AG04449 (cell line): ENCODE results near the gene SETBP1.

Experiments
- CTCF ChIA-PET: fragments of 350-600 bp; formaldehyde crosslinking; extraction: SDS; loops from one replicate; lab custom pipeline; 2021; ENCODE audit warnings: antibody characterized with exemption; lab: Yijun Ruan, JAX
- POLR2A ChIA-PET: fragments of 400-600, 350-600 bp; formaldehyde crosslinking; extraction: SDS; loops from one replicate; lab custom pipeline; 2020; ENCODE audit warnings: antibody characterized with exemption, inconsistent platforms; lab: Yijun Ruan, JAX
- DNase-seq: peaks from one replicate; pipeline ENCODE4 v3.0.0-alpha.2; 2010; ENCODE audit warnings: low read depth, low spot score
- H3K4me3 ChIP-seq: 2 replicates; pipeline ENCODE4 v1.5.1; 2011; ENCODE audit warnings: low read depth, mild to moderate bottlenecking, control low read depth, low read length
- CTCF ChIP-seq: IDR thresholded peaks from one replicate; pipeline ENCODE4 v1.5.1; 2011; ENCODE audit warnings: mild to moderate bottlenecking, moderate library complexity, low read length, control low read depth, inconsistent platforms; ENCODE audit not compliant: insufficient read depth; ENCODE audit errors: missing control alignments

The SETBP1 gene

GRCh38 chr18:44638034-44638540, 42.6 kb upstream of the SETBP1 start:
- TF ChIP-seq CTCF = no peak
- CTCF ChIA-PET = no interaction called here
- DNase-seq = no peak
- POLR2A ChIA-PET = interaction anchor here (0.7 kb wide), 1 partner anchor 137 kb away, joined by 3 read pairs; no protein-coding TSS in a partner anchor
- H3K4me3 ChIP-seq = no peak overlapping the region

GRCh38 chr18:44638811-44639210, 41.9 kb upstream of the SETBP1 start:
- no peak for TF ChIP-seq CTCF
- no peak for DNase-seq
- POLR2A ChIA-PET = interaction anchor here (0.7 kb wide), 1 partner anchor 138 kb away, joined by 3 read pairs; no protein-coding TSS in a partner anchor
- no peak overlapping the region for H3K4me3 ChIP-seq
- CTCF ChIA-PET = interaction anchor here (0.8 kb wide), 1 partner anchor 17 kb away, joined by 3 read pairs; no protein-coding TSS in a partner anchor

GRCh38 chr18:44643004-44643403, 37.7 kb upstream of the SETBP1 start:
- TF ChIP-seq CTCF = no peak
- H3K4me3 ChIP-seq = no peak overlapping the region
- ChIA-PET CTCF (no interaction called here), POLR2A (no interaction called here)
- no peak for DNase-seq

- DNase-seq = peak; percentile 49
- TF ChIP-seq CTCF = no peak
- ChIA-PET CTCF (interaction anchor here (0.7 kb wide), 1 partner anchor 79 kb away, joined by 3 read pairs; no protein-coding TSS in a partner anchor), POLR2A (no interaction called here)
- no peak overlapping the region for H3K4me3 ChIP-seq
These were observed 29.2 kb upstream of the SETBP1 start for GRCh38 chr18:44651478-44651877.

GRCh38 chr18:44651918-44652572, 28.6 kb upstream of the SETBP1 start:
- ChIA-PET CTCF (no interaction called here), POLR2A (no interaction called here)
- no peak for TF ChIP-seq CTCF
- H3K4me3 ChIP-seq = no peak overlapping the region
- DNase-seq = no peak

- no peak for TF ChIP-seq CTCF
These were observed 28.0 kb upstream of the SETBP1 start for GRCh38 chr18:44652722-44653121.

More at GRCh38 chr18:44652722-44653121, 28.0 kb upstream of the SETBP1 start:
- no peak for DNase-seq
- ChIA-PET POLR2A (no interaction called here), CTCF (no interaction called here)
- no peak overlapping the region for H3K4me3 ChIP-seq
